Activated CD4-positive, alpha-beta T cell treated with anti-CD3 and anti-CD28 coated beads for 24 hours (primary cell): ENCODE results near the gene KCNS3.

Experiments used
- DNase-seq, 2 donors: peaks; one replicate each; pipeline ENCODE4 v3.0.0-alpha.2; 2020; ENCODE audit warnings: low read depth in 2 of 2

The KCNS3 gene

GRCh38 chr2:17877811-17878280 is 621 bp upstream of the KCNS3 start:
- no peak for DNase-seq

GRCh38 chr2:17879137-17879912 is 858 bp downstream of the KCNS3 start:
- DNase-seq, result no peak

- DNase-seq, result no peak
Observed at GRCh38 chr2:17879913-17880274, 1.4 kb downstream of the KCNS3 start.

GRCh38 chr2:17892770-17893534 is 14.5 kb downstream of the KCNS3 start:
- DNase-seq, result no peak

GRCh38 chr2:17894005-17894404 is 15.5 kb downstream of the KCNS3 start:
- DNase-seq, result no peak

- DNase-seq, result no peak
Observed at GRCh38 chr2:17894556-17894955, 16.1 kb downstream of the KCNS3 start.

- DNase-seq, result no peak
Observed at GRCh38 chr2:17899871-17900270, 21.4 kb downstream of the KCNS3 start.

- DNase-seq, result no peak
Observed at GRCh38 chr2:17901246-17901645, 22.8 kb downstream of the KCNS3 start.

GRCh38 chr2:17910980-17911379 is 32.5 kb downstream of the KCNS3 start:
- DNase-seq, result no peak

GRCh38 chr2:17911491-17912260 is 33.2 kb downstream of the KCNS3 start:
- no peak for DNase-seq

GRCh38 chr2:17912266-17912691 is 33.8 kb downstream of the KCNS3 start:
- DNase-seq, result no peak

GRCh38 chr2:17915099-17915498 is 36.6 kb downstream of the KCNS3 start:
- no peak for DNase-seq

GRCh38 chr2:17915811-17916518 is 37.5 kb downstream of the KCNS3 start:
- DNase-seq, result no peak

- no peak for DNase-seq
Observed at GRCh38 chr2:17916584-17916983, 38.1 kb downstream of the KCNS3 start.

GRCh38 chr2:17918789-17919188 is 40.3 kb downstream of the KCNS3 start:
- no peak for DNase-seq

- DNase-seq, result no peak
Observed at GRCh38 chr2:17930773-17931172, 52.3 kb downstream of the KCNS3 start.

- DNase-seq, result no peak
Observed at GRCh38 chr2:17933256-17933655, 54.8 kb downstream of the KCNS3 start.

GRCh38 chr2:17934721-17935120 is 56.3 kb downstream of the KCNS3 start:
- DNase-seq, result no peak

- DNase-seq, result no peak
Observed at GRCh38 chr2:17935242-17935885, 56.9 kb downstream of the KCNS3 start.

GRCh38 chr2:17936599-17936998 is 58.1 kb downstream of the KCNS3 start:
- DNase-seq, result no peak

- no peak for DNase-seq
Observed at GRCh38 chr2:17940091-17940630, 61.7 kb downstream of the KCNS3 start.
